IMR-90 (cell line): ENCODE results near the gene FKBP4. TPM values are rescaled to one million over a fixed set of nuclear protein-coding genes. Genes with fewer than 3 reads are reported as not detected.

Source experiments
- ATAC-seq: fragments of 200-7000 bp; cut with Tn5 transposase; 2 replicates; pipeline ENCODE4 v1.9.1; 2020; ENCODE audit warnings: low read depth, mild to moderate bottlenecking, moderate library complexity
- BruUV-seq: library from RNA; stranded (reverse); fragments of 400-500 nt; replicated peaks from 2 replicates; lab custom pipeline; 2021; lab: Mats Ljungman, UMichigan
- CTCF ChIA-PET: fragments of 300-600 bp; formaldehyde crosslinking; extraction: SDS; loops from one replicate; lab custom pipeline; 2021; ENCODE audit warnings: antibody characterized with exemption; lab: Yijun Ruan, JAX
- POLR2A ChIA-PET: fragments of 300-600 bp; sonication (Branson Sonifier 250); formaldehyde crosslinking; loops from one replicate; lab custom pipeline; 2022; ENCODE audit warnings: antibody characterized with exemption; ENCODE audit not compliant: unreplicated experiment; lab: Charles Lee
- DNase-seq: peaks from one replicate; pipeline ENCODE4 v3.0.0; 2013
- H2AFZ ChIP-seq: replicated peaks from 2 replicates; pipeline ENCODE3; 2013; ENCODE audit warnings: low read length, mild to moderate bottlenecking; ENCODE audit not compliant: poor library complexity
- H2AK5ac ChIP-seq: 2 replicates; pipeline ENCODE4 v1.6.1; 2013; ENCODE audit warnings: low read depth, low read length, inconsistent platforms
- H2AK9ac ChIP-seq: replicated peaks from 2 replicates; pipeline ENCODE3; 2013; ENCODE audit warnings: mild to moderate bottlenecking, low read depth, low read length, moderate library complexity; ENCODE audit not compliant: poor library complexity
- H2BK120ac ChIP-seq: 2 replicates; pipeline ENCODE4 v1.6.1; 2013; ENCODE audit warnings: low read depth, low read length, inconsistent platforms
- H2BK15ac ChIP-seq: 3 replicates; pipeline ENCODE4 v1.6.1; 2013; ENCODE audit warnings: low read depth, low read length, inconsistent platforms
- H2BK20ac ChIP-seq: 2 replicates; pipeline ENCODE4 v1.6.1; 2013; ENCODE audit warnings: low read depth, mild to moderate bottlenecking, inconsistent platforms, low read length, moderate library complexity
- H2BK5ac ChIP-seq: 2 replicates; pipeline ENCODE4 v1.6.1; 2013; ENCODE audit warnings: mild to moderate bottlenecking, low read depth, low read length, inconsistent platforms; ENCODE audit not compliant: poor library complexity, severe bottlenecking
- H3K14ac ChIP-seq: replicated peaks from 2 replicates; pipeline ENCODE4 v1.6.1; 2013; ENCODE audit warnings: low read depth, low read length, inconsistent platforms
- H3K18ac ChIP-seq: 2 replicates; pipeline ENCODE4 v1.6.1; 2013; ENCODE audit warnings: low read depth, low read length, control low read depth
- H3K23ac ChIP-seq: 2 replicates; pipeline ENCODE4 v1.6.1; 2013; ENCODE audit warnings: low read depth, low read length, inconsistent platforms
- H3K27ac ChIP-seq: 2 replicates; pipeline ENCODE4 v1.5.1; 2013; ENCODE audit warnings: mild to moderate bottlenecking, control low read depth, low read length; ENCODE audit not compliant: insufficient read depth
- H3K27me3 ChIP-seq: 2 replicates; pipeline ENCODE4 v1.6.1; 2013; ENCODE audit warnings: low read length; ENCODE audit not compliant: control insufficient read depth, insufficient read depth
- H3K36me3 ChIP-seq: 2 replicates; pipeline ENCODE4 v1.6.1; 2013; ENCODE audit warnings: low read length, mixed read lengths; ENCODE audit not compliant: control insufficient read depth, insufficient read depth
- H3K4ac ChIP-seq: 2 replicates; pipeline ENCODE4 v1.6.1; 2013; ENCODE audit warnings: low read depth, low read length, inconsistent platforms
- H3K4me1 ChIP-seq: 2 replicates; pipeline ENCODE4 v1.6.1; 2013; ENCODE audit warnings: low read length, mixed read lengths; ENCODE audit not compliant: control insufficient read depth, insufficient read depth
- H3K4me2 ChIP-seq: 2 replicates; pipeline ENCODE4 v1.6.1; 2013; ENCODE audit warnings: low read depth, mild to moderate bottlenecking, control low read depth, low read length, moderate library complexity
- H3K4me3 ChIP-seq: 2 replicates; pipeline ENCODE4 v1.5.1; 2013; ENCODE audit warnings: low read depth, mild to moderate bottlenecking, control low read depth, low read length, moderate library complexity; ENCODE audit not compliant: insufficient read depth
- H3K56ac ChIP-seq: 2 replicates; pipeline ENCODE4 v1.6.1; 2013; ENCODE audit warnings: low read length, inconsistent platforms; ENCODE audit not compliant: insufficient read depth; ENCODE audit errors: extremely low read depth
- H3K79me1 ChIP-seq, 2 experiments: 2 replicates each; pipeline ENCODE4 v1.6.1; 2013; ENCODE audit warnings: low read length in 2 of 2, inconsistent platforms in 1 of 2, low read depth in 1 of 2
- H3K9ac ChIP-seq: 2 replicates; pipeline ENCODE4 v1.6.1; 2013; ENCODE audit warnings: low read depth, low read length, control low read depth
- H3K9me1 ChIP-seq: 2 replicates; pipeline ENCODE4 v1.6.1; 2013; ENCODE audit warnings: low read length, inconsistent platforms; ENCODE audit not compliant: insufficient read depth
- H3K9me3 ChIP-seq: 2 replicates; pipeline ENCODE4 v1.6.1; 2013; ENCODE audit warnings: low read length; ENCODE audit not compliant: control insufficient read depth, insufficient read depth
- H4K20me1 ChIP-seq: 2 replicates; pipeline ENCODE4 v1.6.1; 2013; ENCODE audit warnings: low read length, inconsistent platforms; ENCODE audit not compliant: insufficient read depth
- H4K5ac ChIP-seq: 2 replicates; pipeline ENCODE4 v1.6.1; 2013; ENCODE audit warnings: mild to moderate bottlenecking, low read depth, low read length, control low read depth
- H4K8ac ChIP-seq, 2 experiments: 2 replicates each; pipeline ENCODE4 v1.6.1; 2013; ENCODE audit warnings: low read depth in 2 of 2, low read length in 2 of 2, control low read depth in 1 of 2, inconsistent platforms in 1 of 2
- H4K91ac ChIP-seq: 2 replicates; pipeline ENCODE4 v1.6.1; 2013; ENCODE audit warnings: low read depth, low read length, inconsistent platforms; ENCODE audit not compliant: insufficient read depth
- CEBPB ChIP-seq: IDR thresholded peaks from 2 replicates; pipeline ENCODE4 v1.6.1; 2012; ENCODE audit warnings: low read depth, low read length, improper control_type of control experiment
- CHD1 ChIP-seq: IDR thresholded peaks from 2 replicates; pipeline ENCODE4 v1.6.1; 2012; ENCODE audit warnings: low read depth, low read length, improper control_type of control experiment
- FOS ChIP-seq: fragments of 150-350 bp; IDR thresholded peaks from 2 replicates; pipeline ENCODE4 v1.6.1; 2016; ENCODE audit warnings: low read depth, low read length
- MAFK ChIP-seq: IDR thresholded peaks from 2 replicates; pipeline ENCODE4 v1.6.1; 2012; ENCODE audit warnings: low read depth, low read length, improper control_type of control experiment
- MAZ ChIP-seq: IDR thresholded peaks from 2 replicates; pipeline ENCODE4 v1.6.1; 2012; ENCODE audit warnings: low read depth, mild to moderate bottlenecking, low read length, improper control_type of control experiment, moderate library complexity, borderline replicate concordance
- MXI1 ChIP-seq: IDR thresholded peaks from 2 replicates; pipeline ENCODE4 v1.6.1; 2012; ENCODE audit warnings: low read depth, mild to moderate bottlenecking, low read length, moderate library complexity, borderline replicate concordance
- NFE2L2 ChIP-seq: fragments of 150-350 bp; IDR thresholded peaks from 2 replicates; pipeline ENCODE4 v1.6.1; 2016; ENCODE audit warnings: low read depth, mild to moderate bottlenecking, low read length
- POLR2A ChIP-seq: IDR thresholded peaks from 2 replicates; pipeline ENCODE4 v1.6.1; 2012; ENCODE audit warnings: mild to moderate bottlenecking, low read depth, low read length
- RCOR1 ChIP-seq: IDR thresholded peaks from 2 replicates; pipeline ENCODE4 v1.6.1; 2012; ENCODE audit warnings: mild to moderate bottlenecking, low read length, improper control_type of control experiment; ENCODE audit not compliant: insufficient replicate concordance
- RFX5 ChIP-seq: IDR thresholded peaks from 2 replicates; pipeline ENCODE4 v1.8.0; 2012; ENCODE audit warnings: low read depth, mild to moderate bottlenecking, low read length, moderate library complexity
- SMC3 ChIP-seq: fragments of 150-350 bp; IDR thresholded peaks from 2 replicates; pipeline ENCODE4 v1.6.1; 2016; ENCODE audit warnings: low read depth, mild to moderate bottlenecking, antibody characterized with exemption, low read length, moderate library complexity
- WGBS, 2 experiments: methylation state at CpG; one replicate each; pipeline versions ENCODE4 v1.1.5 to v1.1.7; 2013; ENCODE audit warnings: missing lambda C conversion rate in 2 of 2; ENCODE audit not compliant: insufficient read length in 1 of 2; ENCODE audit errors: extremely low coverage in 2 of 2; 5-methylcytosine and 5-hydroxymethylcytosine counted together
- dilution Hi-C: fragments of 300-500 bp; cut with HindIII; formaldehyde crosslinking; loops from one replicate; pipeline ENCODE4 v1.14.3; 2018; ENCODE audit warnings: low sequenced_read_pairs; ENCODE audit not compliant: unreplicated experiment
- in situ Hi-C: fragments of 300-500 bp; cut with MboI; formaldehyde crosslinking; loops from 3 replicates; pipeline ENCODE4 v1.14.3; 2019; ENCODE audit warnings: low sequenced_read_pairs, inconsistent platforms, mixed read lengths
- intact Hi-C: fragments of 100-400 bp; cut with micrococcal nuclease; formaldehyde crosslinking; loops from 2 replicates; pipeline ENCODE4 v1.10.0; 2022
- polyA plus RNA-seq, 3 experiments: library from polyadenylated mRNA; depleted of rRNA; stranded (reverse); fragments of >200 nt; gene quantifications; 2 replicates each; pipeline ENCODE4 v1.2.3, GENCODE V29; 2012; ENCODE audit warnings: low replicate concordance in 1 of 3
- total RNA-seq: library from RNA; depleted of rRNA; stranded (reverse); fragments of >200 nt; gene quantifications from 2 replicates; pipeline ENCODE4 v1.2.3, GENCODE V29; 2012
- TF ChIP-seq, protein P1 (sequence below): fragments of 150-350 bp; IDR thresholded peaks from 2 replicates; pipeline ENCODE4 v1.6.1; 2016; ENCODE audit warnings: low read depth, mild to moderate bottlenecking, low read length, moderate library complexity, borderline replicate concordance
- TF ChIP-seq, protein P2 (sequence below): fragments of 150-350 bp; IDR thresholded peaks from 2 replicates; pipeline ENCODE4 v1.6.1; 2017; ENCODE audit warnings: mild to moderate bottlenecking, antibody characterized with exemption, low read length, low read depth

The FKBP4 gene
- total and polyA plus RNA-seq, 2 of the 4 experiments (the other 2 are of a cell fraction): 35.7 to 36.0 TPM

DNA sequence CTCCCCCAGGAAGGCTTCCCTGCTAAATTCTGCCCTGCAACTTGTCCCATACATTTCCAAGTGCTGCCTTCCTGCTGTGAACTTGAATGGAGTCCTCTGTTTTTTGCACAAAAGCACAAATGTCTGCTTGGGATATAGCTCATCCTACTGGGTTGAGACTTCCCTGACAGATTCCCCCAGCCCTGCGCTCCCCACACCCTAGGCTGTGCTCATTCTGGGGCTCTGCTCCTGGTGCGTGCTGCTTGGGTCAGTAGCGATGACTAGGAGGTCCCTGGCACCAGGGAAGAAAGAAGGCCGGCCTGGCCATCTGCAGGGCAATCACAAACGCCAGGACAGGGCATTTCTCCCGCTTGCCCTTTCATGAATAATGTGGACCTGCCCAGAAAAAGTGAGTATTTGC lies 29.2 kb upstream of the FKBP4 start:
- H3K14ac ChIP-seq: no peak overlapping the region
- dilution Hi-C loops (no loop called here), intact Hi-C loops (no loop called here), in situ Hi-C loops (no loop called here)
- H3K27ac ChIP-seq: no peak overlapping the region
- POLR2A ChIA-PET: no interaction called here
- no peaks in the 10 kb centered on the region for H3K4me1 ChIP-seq
- H3K4ac ChIP-seq: no peak overlapping the region
- TF ChIP-seq CEBPB (no peak), RFX5 (no peak), MAZ (no peak), NFE2L2 (no peak), POLR2A (no peak), CHD1 (no peak), FOS (no peak), MAFK (no peak), SMC3 (no peak), RCOR1 (no peak), MXI1 (no peak)
- TF ChIP-seq, protein P1, sequence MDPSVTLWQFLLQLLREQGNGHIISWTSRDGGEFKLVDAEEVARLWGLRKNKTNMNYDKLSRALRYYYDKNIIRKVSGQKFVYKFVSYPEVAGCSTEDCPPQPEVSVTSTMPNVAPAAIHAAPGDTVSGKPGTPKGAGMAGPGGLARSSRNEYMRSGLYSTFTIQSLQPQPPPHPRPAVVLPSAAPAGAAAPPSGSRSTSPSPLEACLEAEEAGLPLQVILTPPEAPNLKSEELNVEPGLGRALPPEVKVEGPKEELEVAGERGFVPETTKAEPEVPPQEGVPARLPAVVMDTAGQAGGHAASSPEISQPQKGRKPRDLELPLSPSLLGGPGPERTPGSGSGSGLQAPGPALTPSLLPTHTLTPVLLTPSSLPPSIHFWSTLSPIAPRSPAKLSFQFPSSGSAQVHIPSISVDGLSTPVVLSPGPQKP: no peak
- TF ChIP-seq, protein P2, sequence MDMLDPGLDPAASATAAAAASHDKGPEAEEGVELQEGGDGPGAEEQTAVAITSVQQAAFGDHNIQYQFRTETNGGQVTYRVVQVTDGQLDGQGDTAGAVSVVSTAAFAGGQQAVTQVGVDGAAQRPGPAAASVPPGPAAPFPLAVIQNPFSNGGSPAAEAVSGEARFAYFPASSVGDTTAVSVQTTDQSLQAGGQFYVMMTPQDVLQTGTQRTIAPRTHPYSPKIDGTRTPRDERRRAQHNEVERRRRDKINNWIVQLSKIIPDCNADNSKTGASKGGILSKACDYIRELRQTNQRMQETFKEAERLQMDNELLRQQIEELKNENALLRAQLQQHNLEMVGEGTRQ: no peak
- DNase-seq: no peak
- BruUV-seq: no TSS peak
- H3K4me2 ChIP-seq: no peak overlapping the region
- no peak for ATAC-seq
- H4K91ac ChIP-seq: no peak overlapping the region
- H3K23ac ChIP-seq: no peak overlapping the region
- H2BK5ac ChIP-seq: no peak overlapping the region
- no peak overlapping the region for H3K18ac ChIP-seq
- no peaks in the 10 kb centered on the region for H3K9me3 ChIP-seq
- H2BK15ac ChIP-seq: no peak overlapping the region
- H3K9ac ChIP-seq: no peak overlapping the region
- WGBS, 2 experiments: 45% methylated on average over 3 of the region's 6 CpGs; no CpG with 5 or more reads in 1 of the 2 experiments
- no peak overlapping the region for H4K8ac ChIP-seq
- CTCF ChIA-PET: no interaction called here
- H4K20me1 ChIP-seq: no peaks in the 10 kb centered on the region
- H3K79me1 ChIP-seq: no peaks in the 10 kb centered on the region
- H3K56ac ChIP-seq: no peak overlapping the region
- no peak overlapping the region for H2AK5ac ChIP-seq
- H4K5ac ChIP-seq: no peak overlapping the region
- H3K4me3 ChIP-seq: no peak overlapping the region
- no peak overlapping the region for H2AK9ac ChIP-seq
- H2BK20ac ChIP-seq: no peak overlapping the region
- H2AFZ ChIP-seq: no peak overlapping the region
- H3K9me1 ChIP-seq: peaks cover 5% of the 10 kb centered on the region; the same call in 1 of the 2 replicates
- H2BK120ac ChIP-seq: no peak overlapping the region
- no peaks in the 10 kb centered on the region for H3K36me3 ChIP-seq
- peaks cover 44% of the 10 kb centered on the region for H3K27me3 ChIP-seq
